Skeletal muscle satellite cell (primary cell): ENCODE measurements around the gene FALEC. TPM values are rescaled to one million over a fixed set of nuclear protein-coding genes. Genes with fewer than 3 reads are reported as not detected.

Source experiments
- H3K27me3 ChIP-seq: 2 replicates; pipeline ENCODE4 v1.7.0; 2013; ENCODE audit warnings: low read length; ENCODE audit not compliant: control insufficient read depth, insufficient read depth
- H3K36me3 ChIP-seq: 2 replicates; pipeline ENCODE4 v1.7.0; 2013; ENCODE audit warnings: mild to moderate bottlenecking, control low read depth, low read length; ENCODE audit not compliant: insufficient read depth
- H3K4me1 ChIP-seq: 2 replicates; pipeline ENCODE4 v1.7.0; 2013; ENCODE audit warnings: low read length; ENCODE audit not compliant: control insufficient read depth, insufficient read depth
- H3K4me2 ChIP-seq: 2 replicates; pipeline ENCODE4 v1.7.0; 2013; ENCODE audit warnings: mild to moderate bottlenecking, low read length
- H3K4me3 ChIP-seq: 2 replicates; pipeline ENCODE4 v1.7.0; 2013; ENCODE audit warnings: low read length
- H3K9ac ChIP-seq: 2 replicates; pipeline ENCODE4 v1.7.0; 2013; ENCODE audit warnings: mild to moderate bottlenecking, low read depth, low read length, moderate library complexity
- H3K9me3 ChIP-seq: replicated peaks from 2 replicates; pipeline ENCODE4 v1.7.0; 2013; ENCODE audit warnings: mild to moderate bottlenecking, control low read depth, low read length
- total RNA-seq: library from RNA; depleted of rRNA; stranded (reverse); fragments of >200 nt; gene quantifications from 2 replicates; pipeline ENCODE4 v1.2.3, GENCODE V29; 2012; rRNA removed

Gene FALEC
- not detected in 2 replicates for total RNA-seq

- Histone ChIP-seq H3K27me3 (no peaks in the 10 kb centered on the region), H3K36me3 (peaks cover 20% of the 10 kb centered on the region), H3K9me3 (no peaks in the 10 kb centered on the region), H3K4me1 (peaks cover 18% of the 10 kb centered on the region), H3K4me3 (peak within 1 kb of the TSS; percentile 77), H3K4me2 (peak within 1 kb of the TSS; percentile 91), H3K9ac (peak within 1 kb of the TSS; percentile 77)
These were observed at the start of gene FALEC for GRCh38 chr1:150515328-150516049. TSS of gene FALEC (plus strand) at chr1:150515752.

GRCh38 chr1:150466964-150467363, 48.6 kb upstream of the FALEC start:
- Histone ChIP-seq H3K4me3 (no peak overlapping the region), H3K36me3 (peaks cover 34% of the 10 kb centered on the region)

GRCh38 chr1:150469291-150469690, 46.3 kb upstream of the FALEC start:
- Histone ChIP-seq H3K36me3 (peaks cover 47% of the 10 kb centered on the region), H3K4me1 (no peaks in the 10 kb centered on the region), H3K9ac (no peak overlapping the region), H3K4me2 (no peak overlapping the region), H3K27me3 (no peaks in the 10 kb centered on the region), H3K9me3 (no peaks in the 10 kb centered on the region), H3K4me3 (no peak overlapping the region)

More at GRCh38 chr1:150466964-150467363, 48.6 kb upstream of the FALEC start:
- Histone ChIP-seq H3K4me1 (no peaks in the 10 kb centered on the region), H3K27me3 (no peaks in the 10 kb centered on the region), H3K4me2 (no peak overlapping the region), H3K9ac (no peak overlapping the region), H3K9me3 (no peaks in the 10 kb centered on the region)

GRCh38 chr1:150472601-150473200, 42.9 kb upstream of the FALEC start:
- H3K9me3 ChIP-seq, result no peaks in the 10 kb centered on the region
- peaks cover 38% of the 10 kb centered on the region for H3K36me3 ChIP-seq
- H3K4me1 ChIP-seq, result peaks cover 7% of the 10 kb centered on the region
- no peaks in the 10 kb centered on the region for H3K27me3 ChIP-seq
- H3K4me2 ChIP-seq, result no peak overlapping the region
- no peak overlapping the region for H3K9ac ChIP-seq
- H3K4me3 ChIP-seq, result no peak overlapping the region

- H3K4me2 ChIP-seq, result no peak overlapping the region
- no peaks in the 10 kb centered on the region for H3K27me3 ChIP-seq
- H3K9me3 ChIP-seq, result no peaks in the 10 kb centered on the region
- no peak overlapping the region for H3K4me3 ChIP-seq
- H3K4me1 ChIP-seq, result peaks cover 12% of the 10 kb centered on the region
- H3K36me3 ChIP-seq, result peaks cover 38% of the 10 kb centered on the region
- no peak overlapping the region for H3K9ac ChIP-seq
These were observed 41.9 kb upstream of the FALEC start for GRCh38 chr1:150473659-150474058.

GRCh38 chr1:150474869-150475268, 40.7 kb upstream of the FALEC start:
- peaks cover 12% of the 10 kb centered on the region for H3K4me1 ChIP-seq
- no peaks in the 10 kb centered on the region for H3K9me3 ChIP-seq
- H3K9ac ChIP-seq, result no peak overlapping the region
- H3K36me3 ChIP-seq, result peaks cover 34% of the 10 kb centered on the region
- no peaks in the 10 kb centered on the region for H3K27me3 ChIP-seq
- no peak overlapping the region for H3K4me2 ChIP-seq
- no peak overlapping the region for H3K4me3 ChIP-seq

- no peak overlapping the region for H3K9ac ChIP-seq
- peaks cover 16% of the 10 kb centered on the region for H3K36me3 ChIP-seq
- no peaks in the 10 kb centered on the region for H3K27me3 ChIP-seq
- no peaks in the 10 kb centered on the region for H3K9me3 ChIP-seq
- H3K4me1 ChIP-seq, result peaks cover 12% of the 10 kb centered on the region
- H3K4me2 ChIP-seq, result no peak overlapping the region
- H3K4me3 ChIP-seq, result no peak overlapping the region
These were observed 38.8 kb upstream of the FALEC start for GRCh38 chr1:150476754-150477153.

- Histone ChIP-seq H3K27me3 (no peaks in the 10 kb centered on the region), H3K36me3 (peaks cover 10% of the 10 kb centered on the region), H3K4me3 (no peak overlapping the region), H3K4me2 (no peak overlapping the region), H3K9ac (no peak overlapping the region), H3K9me3 (no peaks in the 10 kb centered on the region), H3K4me1 (peaks cover 12% of the 10 kb centered on the region)
These were observed 38.2 kb upstream of the FALEC start for GRCh38 chr1:150477320-150477719.

GRCh38 chr1:150477733-150478132, 37.8 kb upstream of the FALEC start:
- Histone ChIP-seq H3K36me3 (peaks cover 9% of the 10 kb centered on the region), H3K4me2 (peak overlapping the region; percentile 47), H3K4me1 (peaks cover 12% of the 10 kb centered on the region), H3K4me3 (no peak overlapping the region), H3K27me3 (no peaks in the 10 kb centered on the region), H3K9me3 (no peaks in the 10 kb centered on the region), H3K9ac (no peak overlapping the region)

- Histone ChIP-seq H3K4me2 (no peak overlapping the region), H3K4me1 (peaks cover 12% of the 10 kb centered on the region), H3K9me3 (no peaks in the 10 kb centered on the region), H3K27me3 (no peaks in the 10 kb centered on the region), H3K9ac (no peak overlapping the region), H3K36me3 (no peaks in the 10 kb centered on the region), H3K4me3 (no peak overlapping the region)
These were observed 36.2 kb upstream of the FALEC start for GRCh38 chr1:150479370-150479769.

- no peaks in the 10 kb centered on the region for H3K27me3 ChIP-seq
- no peak overlapping the region for H3K4me2 ChIP-seq
- H3K9me3 ChIP-seq, result no peaks in the 10 kb centered on the region
- H3K9ac ChIP-seq, result no peak overlapping the region
- no peak overlapping the region for H3K4me3 ChIP-seq
- no peaks in the 10 kb centered on the region for H3K36me3 ChIP-seq
- peaks cover 17% of the 10 kb centered on the region for H3K4me1 ChIP-seq
These were observed 35.6 kb upstream of the FALEC start for GRCh38 chr1:150479927-150480352.

GRCh38 chr1:150484431-150484830, 31.1 kb upstream of the FALEC start:
- no peak overlapping the region for H3K4me3 ChIP-seq
- H3K9me3 ChIP-seq, result no peaks in the 10 kb centered on the region
- no peak overlapping the region for H3K9ac ChIP-seq
- H3K36me3 ChIP-seq, result peaks cover 3% of the 10 kb centered on the region
- peaks cover 11% of the 10 kb centered on the region for H3K4me1 ChIP-seq
- no peaks in the 10 kb centered on the region for H3K27me3 ChIP-seq
- H3K4me2 ChIP-seq, result no peak overlapping the region
